HG02678 (cell line): ENCODE data around the gene CEL.
"Not testable (repeated sequence)": the region's sequence is repeated elsewhere in the genome, so short reads cannot be mapped to it uniquely, and the experiment has no call there.

ENCODE experiments used
- ATAC-seq: cut with Tn5 transposase; IDR thresholded peaks from one replicate; pipeline ENCODE4 v1.9.1; 2021; ENCODE audit warnings: mild to moderate bottlenecking, moderate library complexity; ENCODE audit not compliant: unreplicated experiment

Gene CEL

DNA sequence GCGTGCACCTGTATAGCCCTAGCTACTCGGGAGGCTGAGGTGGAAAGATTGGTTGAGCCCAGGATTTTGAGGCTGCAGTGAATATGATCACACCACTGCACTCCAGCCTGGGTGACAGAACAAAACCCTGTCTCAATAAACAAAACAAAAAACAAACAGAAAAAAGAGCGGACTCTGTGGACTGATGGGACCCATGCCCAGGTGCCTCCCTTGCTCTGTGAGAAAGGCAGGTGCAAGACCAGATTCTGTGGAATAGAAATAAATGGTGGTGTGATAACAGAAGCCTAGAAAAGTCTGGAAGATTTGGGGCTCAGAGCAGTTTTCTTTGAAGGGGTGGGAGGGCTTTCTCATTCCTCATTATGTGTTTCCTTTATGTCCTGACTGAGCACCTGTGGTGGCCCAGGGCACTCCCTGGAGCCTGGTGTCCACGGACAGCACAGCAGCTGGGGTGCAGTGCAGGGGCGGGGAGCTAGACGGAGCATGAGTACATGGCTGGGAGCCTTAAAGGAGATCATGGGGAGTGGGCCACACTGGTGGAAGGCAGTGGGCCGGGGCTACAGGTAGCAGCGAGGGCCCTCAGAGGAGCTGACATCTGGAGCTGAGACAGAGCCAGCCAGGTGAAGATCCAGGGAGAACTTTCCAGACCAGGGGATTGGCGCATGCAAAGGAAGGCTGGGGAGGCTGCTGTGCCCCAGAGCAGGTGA is 15.4 kb upstream of the CEL start:
- no peak for ATAC-seq

DNA sequence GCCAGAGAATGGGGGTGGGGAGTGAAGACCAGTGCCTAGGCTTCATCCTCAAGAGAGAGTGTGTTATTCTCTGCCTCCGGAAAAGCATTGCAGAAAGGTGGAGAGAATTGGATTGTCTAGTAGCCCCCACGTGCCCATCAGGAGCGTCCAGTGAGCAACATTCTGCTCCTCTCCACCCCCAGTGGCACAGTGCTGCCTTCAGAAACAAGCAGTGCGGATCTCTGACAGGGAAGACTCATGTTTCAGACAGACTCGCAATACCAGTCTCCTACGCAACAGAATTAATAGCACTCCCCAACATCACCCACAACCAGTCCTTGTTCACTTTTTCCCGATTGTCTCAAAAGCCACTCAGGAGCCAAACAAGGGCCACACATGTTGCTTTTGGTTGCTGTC is 14.9 kb upstream of the CEL start:
- no peak for ATAC-seq

DNA sequence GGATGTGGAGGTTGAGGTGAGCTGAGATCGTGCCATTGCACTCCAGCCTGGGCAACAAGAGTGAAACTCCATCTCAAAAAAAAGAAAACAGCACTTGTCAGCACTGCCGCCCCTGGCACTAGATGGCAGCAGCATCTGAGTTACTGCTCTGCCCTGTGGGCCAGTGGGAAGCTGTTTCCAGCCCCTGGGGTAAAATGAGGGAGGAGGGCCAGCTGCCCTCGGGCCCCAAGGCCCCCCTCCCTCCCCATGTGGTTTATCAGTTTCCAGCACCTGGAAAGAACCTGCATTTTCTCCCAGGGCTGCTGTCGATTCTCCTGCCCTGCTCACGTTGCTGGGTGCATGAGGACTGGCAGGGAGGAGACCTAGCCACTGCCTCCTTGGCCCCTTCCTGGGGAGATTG is 13.2 kb upstream of the CEL start:
- no peak for ATAC-seq

DNA sequence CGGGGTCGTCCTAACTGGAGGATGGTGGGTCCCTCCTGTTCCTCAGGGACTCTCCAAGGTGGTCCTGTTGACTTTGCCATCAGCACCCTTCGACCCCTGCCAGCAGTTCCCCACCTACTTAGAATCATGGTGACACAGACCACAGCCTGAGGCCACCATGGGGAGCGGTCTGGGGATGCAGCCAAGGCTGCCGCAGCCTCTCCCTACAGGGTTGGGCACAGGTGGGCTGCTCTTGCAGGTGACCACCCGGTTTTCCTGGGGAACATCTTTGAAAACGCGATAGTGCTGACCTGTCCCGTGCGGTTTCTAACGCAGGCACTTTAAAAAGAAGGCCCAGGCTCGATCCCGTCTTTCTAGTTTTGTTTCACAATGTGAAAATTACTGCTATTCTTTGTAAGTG is 12.7 kb upstream of the CEL start:
- no peak for ATAC-seq

DNA sequence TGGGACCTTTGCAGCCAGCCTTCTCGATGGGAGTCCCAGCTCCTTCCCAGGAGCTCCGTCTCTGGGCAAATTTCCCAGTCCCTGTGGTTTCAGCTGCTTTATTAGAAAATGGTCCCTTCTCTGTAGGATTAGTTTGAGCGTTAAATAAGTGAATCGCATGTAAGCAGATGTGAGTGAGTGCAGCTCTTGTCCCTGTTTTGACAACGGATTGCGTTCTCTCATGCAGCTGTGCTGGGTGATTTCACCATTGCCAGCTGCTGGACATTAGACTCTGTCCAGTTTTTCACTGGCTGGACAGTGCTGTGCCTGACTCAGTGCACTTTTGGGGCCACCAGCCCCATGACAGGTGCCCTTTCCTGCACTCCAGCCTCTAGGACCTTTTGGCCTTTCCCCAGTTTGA is 11.6 kb upstream of the CEL start:
- no peak for ATAC-seq

DNA sequence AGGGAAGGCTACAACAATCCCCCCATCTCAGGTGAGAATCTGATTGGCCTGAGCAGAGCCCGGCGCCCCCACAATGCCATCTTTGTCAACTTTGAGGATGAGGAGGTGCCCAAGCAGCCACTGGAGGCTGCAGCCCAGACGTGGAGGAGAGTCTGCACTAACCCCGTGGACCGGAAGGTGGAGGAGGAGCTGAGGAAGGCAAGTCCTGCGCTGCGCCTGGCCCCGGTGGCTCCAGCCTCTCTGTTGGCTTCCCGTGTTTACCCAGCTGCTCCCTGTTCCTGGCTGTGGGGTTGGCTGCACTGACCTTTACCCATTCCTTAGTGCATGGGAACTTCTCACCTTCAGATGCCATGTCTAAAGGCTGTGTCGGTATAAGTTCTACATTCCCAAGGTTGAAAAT is 11.0 kb upstream of the CEL start:
- no peak for ATAC-seq

DNA sequence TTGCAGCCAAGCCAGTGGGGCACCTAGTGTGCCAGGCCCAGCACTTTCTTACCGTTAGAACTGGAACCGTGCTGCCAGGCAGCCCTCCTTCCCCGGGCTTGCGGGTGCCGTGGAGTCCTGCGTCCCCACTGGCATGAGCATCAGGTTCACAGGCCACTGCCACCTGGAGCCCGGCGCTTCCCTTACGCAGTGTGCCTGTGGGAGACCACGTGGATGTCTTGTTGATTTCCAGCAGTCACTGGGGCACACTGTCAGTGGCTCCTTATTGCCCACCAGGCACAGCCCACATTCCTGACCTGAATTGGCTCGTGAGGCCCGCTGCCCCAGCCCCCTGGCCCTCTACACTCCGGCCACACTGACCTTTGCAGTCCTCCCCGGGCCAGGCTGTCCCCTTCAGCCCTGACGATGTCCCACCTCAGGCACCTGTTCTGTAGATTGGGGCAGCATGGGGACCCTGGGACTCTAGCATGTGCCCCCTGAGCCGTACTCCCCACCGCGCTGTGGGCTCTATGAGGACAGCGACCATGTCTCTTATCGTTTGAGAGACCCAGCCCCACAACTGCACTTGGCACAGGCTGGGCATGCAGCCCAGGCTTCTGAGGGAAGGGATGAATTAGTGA is 10.4 kb upstream of the CEL start:
- ATAC-seq = no peak

DNA sequence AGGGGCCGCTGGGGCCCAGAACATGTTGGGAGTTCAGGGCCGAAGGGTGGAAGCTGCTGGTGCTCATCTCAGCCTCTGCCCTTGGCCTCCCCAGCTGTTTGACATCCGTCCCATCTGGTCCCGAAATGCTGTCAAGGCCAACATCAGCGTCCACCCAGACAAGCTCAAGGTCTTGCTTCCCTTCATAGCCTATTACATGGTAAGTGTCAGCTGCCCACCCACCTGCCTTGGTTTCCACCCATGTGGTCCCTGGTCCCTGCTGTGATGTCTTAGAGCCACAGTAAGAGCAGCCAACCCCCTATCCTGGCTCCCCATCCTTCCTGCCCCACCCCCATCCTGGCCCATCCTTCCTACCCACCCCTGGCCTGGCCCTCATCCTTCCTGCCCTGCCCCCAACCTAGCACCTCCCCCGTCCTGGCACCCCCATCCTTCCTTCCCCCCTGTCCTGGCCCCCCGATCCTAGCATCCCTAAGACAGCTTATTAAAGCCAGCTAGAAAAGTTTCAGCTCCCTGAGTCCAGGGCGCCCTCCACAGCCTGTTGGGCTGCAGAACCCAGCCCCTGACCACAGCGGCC is 9.7 kb upstream of the CEL start:
- ATAC-seq = no peak

DNA sequence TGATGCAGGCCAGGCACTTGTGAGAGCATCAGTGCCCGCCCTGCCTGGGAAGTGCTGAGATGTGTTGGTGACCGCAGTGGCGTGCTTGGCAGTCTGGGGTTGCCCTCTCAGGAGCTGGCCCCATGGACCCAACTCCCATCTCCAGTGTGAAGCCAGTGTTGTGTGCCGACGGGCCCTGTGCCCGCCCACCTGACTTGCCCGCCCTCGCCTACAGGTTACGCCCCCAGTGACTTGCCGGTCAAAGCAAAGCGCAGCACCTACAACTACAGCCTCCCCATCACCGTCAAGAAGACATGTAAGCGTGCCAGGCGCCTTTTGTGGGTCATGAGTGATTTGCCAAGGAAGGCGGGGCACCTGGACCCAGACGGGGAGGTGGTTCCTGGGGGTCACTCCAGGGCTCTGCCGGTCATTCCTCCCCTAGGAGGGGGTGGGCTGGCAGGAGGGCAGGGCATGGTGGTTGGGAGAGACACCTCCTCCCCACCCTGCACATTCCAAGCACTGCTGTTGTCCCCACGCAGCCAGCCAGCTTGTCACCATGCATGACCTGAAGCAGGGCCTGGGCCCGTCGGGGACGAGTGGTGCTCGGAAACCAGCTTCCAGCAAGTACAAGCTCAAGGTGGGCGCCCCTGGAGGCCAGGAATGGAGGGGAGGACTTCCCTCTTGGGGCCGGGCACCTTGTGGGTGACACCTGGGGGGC is 7.4 kb upstream of the CEL start:
- no peak for ATAC-seq

DNA sequence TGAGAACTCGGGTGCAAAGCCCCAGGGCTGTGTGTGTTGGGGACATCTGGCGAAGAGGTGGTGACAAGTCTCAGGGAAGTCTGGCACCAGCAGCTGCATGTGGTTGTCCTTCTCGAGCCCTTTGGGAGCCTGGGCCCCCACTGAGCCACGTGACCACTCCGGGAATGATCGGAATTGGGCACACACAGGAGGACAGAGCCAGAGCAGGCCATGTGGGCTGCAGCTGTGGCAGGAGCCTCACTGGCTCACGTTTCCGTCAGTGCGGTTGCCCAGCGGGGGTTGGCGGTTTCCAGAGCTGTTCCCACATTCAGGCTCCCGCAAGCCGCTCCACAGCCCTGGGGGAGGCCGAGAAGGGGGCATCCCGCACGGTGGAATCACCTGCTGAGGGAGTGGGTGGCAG is 6.8 kb upstream of the CEL start:
- ATAC-seq = no peak

DNA sequence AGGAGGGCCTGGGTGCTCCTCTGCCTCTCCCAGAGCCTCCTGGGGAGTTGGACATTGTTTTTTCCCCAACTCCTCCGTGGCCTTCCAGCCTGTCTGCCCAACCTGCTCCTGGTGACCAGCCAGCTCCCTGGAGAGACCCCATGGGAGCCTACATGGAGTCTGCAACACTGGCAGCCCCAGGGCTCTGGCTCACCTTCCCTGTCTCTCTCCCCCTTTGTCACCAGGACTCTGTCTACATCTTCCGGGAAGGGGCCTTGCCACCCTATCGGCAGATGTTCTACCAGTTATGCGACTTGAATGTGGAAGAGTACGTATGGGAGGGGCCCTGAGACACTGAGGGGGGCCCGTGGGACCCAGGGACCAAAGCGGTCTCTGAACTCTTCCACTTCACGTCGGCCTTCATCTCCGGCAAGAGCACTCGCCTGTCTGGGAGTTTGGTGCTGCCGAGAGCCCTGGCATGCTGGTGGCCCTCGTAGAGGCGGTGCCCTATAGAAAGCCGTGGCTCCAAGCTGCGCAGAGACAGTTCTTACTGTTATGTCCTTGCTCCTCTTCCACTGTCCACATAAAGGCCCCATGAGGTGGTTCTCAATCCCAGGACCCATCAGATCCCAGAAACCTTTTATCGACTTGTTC is 5.9 kb upstream of the CEL start:
- ATAC-seq = no peak

DNA sequence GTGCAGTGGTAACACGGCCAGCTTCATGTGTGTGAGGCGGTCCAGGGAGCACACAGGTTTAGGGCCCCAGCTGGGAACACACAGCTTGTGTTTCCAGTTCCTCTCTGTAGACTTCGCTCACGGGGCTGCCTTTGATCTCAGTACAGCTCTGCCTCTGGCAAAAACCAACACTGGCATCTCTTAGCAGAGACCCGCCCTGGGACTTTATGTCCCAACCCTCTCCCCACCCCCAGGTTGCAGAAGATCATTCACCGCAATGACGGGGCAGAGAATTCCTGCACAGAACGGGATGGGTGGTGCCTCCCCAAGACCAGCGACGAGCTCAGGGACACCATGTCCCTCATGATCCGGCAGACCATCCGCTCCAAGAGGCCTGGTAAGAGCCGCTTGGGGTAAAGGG is 5.2 kb upstream of the CEL start:
- no peak for ATAC-seq

DNA sequence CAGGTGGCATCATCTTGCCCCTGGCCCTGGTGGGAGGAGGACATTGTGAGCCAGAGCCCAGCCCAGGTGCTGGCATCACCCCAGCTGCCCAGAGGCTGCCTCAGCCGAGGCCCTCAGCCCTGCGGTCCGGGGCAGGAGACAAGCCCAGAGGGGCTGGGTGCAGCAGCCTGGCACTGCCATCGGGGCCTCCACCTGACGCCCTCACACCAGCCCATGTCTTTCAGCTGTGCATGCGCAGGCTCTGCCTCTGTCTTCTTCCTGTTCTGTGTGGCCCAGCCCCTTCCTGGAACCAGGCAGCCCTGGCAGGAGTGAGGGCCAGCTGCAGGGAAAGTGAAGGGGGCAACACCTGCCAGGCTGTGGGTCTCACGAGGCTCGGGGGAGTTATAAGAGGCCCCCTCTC is 4.8 kb upstream of the CEL start:
- no peak for ATAC-seq

DNA sequence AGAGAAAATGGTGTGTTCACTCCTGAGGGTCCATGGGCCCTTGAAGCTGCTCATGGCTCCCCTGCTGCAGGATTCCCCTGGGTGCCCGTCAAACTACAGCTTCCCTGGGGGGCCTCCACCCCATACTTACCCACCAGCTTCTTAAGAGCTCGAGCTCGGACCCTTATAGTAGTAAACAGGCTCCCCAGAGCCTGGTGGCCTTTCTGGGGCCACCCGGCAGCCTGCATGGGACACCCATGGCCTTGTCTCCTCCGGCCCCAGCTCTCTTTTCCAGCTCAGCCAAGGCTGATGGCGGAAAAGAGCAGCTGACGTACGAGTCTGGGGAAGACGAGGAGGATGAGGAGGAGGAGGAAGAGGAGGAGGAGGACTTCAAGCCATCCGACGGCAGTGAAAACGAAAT is 4.2 kb upstream of the CEL start:
- no peak for ATAC-seq

DNA sequence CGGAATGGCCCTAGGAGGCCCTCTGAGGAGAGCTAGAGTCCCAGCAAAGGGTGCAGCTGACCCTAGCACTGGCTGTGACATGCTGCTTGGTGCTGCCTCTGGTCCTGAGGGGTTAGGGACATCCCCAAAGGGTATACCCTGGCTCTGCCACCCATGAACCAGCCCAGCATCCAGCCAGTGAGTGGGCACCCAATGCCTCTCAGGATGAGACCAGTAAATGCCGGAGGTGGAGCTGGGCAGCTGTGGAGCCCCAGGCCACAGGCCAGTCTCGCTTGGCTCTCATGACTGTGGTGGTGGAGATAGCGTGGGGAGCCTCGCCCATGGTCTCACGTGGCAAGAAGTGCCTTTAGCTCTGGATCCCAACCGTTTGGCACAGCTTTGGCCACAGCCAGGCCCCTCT is 3.7 kb upstream of the CEL start:
- no peak for ATAC-seq

DNA sequence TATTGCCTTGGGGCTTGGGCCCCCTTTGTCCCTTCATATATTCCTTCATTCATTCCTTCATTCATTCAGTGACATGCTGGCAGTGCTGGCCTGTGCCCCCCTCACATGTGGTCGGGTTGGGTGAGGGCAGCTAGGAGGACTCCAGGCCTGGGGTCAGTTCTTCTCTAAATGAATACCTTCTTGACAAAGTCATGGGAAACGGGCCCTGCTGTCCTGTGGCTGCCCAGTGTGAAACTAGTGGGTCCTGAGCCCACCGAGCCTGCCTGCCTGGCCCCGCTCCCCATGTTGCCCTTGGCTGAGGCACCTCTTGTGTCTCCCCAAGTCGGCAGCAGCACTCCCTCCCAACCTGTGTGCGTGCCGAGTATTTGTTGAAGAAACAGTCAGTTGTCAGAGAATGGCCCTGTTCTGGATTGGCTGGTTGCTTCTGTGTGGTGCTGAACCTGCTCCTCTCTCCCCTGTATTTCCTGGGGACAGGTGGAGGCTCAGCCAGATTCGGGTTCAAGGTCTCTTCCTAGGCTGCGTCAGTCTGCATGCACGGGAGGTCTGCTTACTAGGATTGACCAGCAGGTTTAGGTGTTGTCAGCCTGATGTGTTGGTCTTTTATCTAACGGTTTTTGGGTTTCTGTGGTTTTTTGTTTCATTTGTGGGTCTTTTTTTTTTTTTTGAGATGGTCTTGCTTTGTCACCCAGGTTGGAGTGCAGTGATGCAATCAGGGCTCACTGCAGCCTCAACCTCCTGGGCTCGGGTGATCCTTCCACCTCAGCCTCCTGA is 3.0 kb upstream of the CEL start:
- no peak for ATAC-seq

DNA sequence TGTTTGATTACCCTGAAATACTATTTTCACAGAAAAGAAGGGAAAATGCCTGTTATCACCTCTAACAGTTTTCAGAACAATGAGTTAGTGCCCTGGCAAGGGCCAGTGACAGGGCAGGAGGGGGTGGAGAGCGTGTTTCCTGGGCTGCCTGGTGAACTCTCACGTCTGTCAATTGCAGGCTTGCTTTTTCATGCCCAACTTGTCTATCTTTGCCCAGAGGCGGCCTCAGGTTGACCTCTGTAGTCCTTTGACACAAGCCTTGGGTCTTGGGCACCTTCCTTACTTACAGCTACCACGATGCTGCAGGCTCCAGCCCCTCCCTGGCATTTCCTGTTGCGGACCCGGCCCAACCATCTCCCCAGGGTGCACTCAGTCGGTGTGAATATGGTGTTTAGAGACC is 2.2 kb upstream of the CEL start:
- ATAC-seq = no peak

DNA sequence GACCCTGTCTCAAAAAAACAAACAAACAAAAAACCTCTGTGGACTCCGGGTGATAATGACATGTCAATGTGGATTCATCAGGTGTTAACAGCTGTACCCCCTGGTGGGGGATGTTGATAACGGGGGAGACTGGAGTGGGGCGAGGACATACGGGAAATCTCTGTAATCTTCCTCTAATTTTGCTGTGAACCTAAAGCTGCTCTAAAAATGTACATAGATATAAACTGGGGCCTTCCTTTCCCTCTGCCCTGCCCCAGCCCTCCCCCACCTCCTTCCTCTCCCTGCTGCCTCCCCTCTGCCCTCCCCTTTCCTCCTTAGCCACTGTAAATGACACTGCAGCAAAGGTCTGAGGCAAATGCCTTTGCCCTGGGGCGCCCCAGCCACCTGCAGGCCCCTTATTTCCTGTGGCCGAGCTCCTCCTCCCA is 1.4 kb upstream of the CEL start:
- no peak for ATAC-seq

DNA sequence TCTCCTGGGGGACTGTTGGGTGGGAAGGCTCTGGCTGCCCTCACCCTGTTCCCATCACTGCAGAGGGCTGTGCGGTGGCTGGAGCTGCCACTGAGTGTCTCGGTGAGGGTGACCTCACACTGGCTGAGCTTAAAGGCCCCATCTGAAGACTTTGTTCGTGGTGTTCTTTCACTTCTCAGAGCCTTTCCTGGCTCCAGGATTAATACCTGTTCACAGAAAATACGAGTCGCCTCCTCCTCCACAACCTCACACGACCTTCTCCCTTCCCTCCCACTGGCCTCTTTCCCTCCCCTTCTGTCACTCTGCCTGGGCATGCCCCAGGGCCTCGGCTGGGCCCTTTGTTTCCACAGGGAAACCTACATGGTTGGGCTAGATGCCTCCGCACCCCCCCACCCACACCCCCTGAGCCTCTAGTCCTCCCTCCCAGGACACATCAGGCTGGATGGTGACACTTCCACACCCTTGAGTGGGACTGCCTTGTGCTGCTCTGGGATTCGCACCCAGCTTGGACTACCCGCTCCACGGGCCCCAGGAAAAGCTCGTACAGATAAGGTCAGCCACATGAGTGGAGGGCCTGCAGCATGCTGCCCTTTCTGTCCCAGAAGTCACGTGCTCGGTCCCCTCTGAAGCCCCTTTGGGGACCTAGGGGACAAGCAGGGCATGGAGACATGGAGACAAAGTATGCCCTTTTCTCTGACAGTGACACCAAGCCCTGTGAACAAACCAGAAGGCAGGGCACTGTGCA is 590 bp upstream of the CEL start:
- ATAC-seq = not testable (repeated sequence)

DNA sequence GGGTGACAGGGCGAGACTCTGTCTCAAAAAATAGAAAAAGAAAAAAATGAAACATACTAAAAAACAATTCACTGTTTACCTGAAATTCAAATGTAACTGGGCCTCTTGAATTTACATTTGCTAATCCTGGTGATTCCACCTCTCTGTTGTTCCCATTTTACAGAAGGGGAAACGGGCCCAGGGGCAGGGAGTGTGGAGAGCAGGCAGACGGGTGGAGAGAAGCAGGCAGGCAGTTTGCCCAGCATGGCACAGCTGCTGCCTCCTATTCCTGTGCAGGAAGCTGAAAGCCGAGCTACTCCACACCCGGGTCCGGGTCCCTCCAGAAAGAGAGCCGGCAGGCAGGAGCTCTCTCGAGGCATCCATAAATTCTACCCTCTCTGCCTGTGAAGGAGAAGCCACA is 788 bp downstream of the CEL start:
- not testable (repeated sequence) for ATAC-seq
